GM21515 (cell line): ENCODE results near the gene CCDC7.
"Not testable (repeated sequence)": the region's sequence is repeated elsewhere in the genome, so short reads cannot be mapped to it uniquely, and the experiment has no call there.

ENCODE experiments used
- ATAC-seq: cut with Tn5 transposase; IDR thresholded peaks from one replicate; pipeline ENCODE4 v1.9.1; 2021; ENCODE audit not compliant: unreplicated experiment

The CCDC7 gene

DNA sequence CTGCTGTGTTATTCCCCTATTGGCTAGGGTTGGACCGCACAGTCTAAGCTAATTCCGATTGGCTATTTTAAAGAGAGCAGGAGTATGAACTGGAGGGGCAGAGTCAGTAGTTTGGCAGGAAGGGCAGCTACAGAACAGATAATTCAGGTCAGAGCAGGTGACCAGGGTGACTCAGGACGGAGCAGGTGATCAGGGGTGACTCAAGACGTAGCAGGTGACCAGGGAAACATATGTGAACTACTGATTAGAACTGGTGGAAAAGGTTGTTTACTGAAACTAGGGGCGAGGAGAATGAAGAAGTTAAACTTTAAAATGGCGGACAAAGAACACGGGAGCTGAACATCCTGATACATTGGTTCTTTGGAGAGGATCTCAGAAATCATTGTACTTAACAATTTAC lies 102.3 kb downstream of the CCDC7 start:
- ATAC-seq: no peak

- ATAC-seq: no peak
Measured at GRCh38 chr10:32556783-32557395, 110.9 kb downstream of the CCDC7 start.

DNA sequence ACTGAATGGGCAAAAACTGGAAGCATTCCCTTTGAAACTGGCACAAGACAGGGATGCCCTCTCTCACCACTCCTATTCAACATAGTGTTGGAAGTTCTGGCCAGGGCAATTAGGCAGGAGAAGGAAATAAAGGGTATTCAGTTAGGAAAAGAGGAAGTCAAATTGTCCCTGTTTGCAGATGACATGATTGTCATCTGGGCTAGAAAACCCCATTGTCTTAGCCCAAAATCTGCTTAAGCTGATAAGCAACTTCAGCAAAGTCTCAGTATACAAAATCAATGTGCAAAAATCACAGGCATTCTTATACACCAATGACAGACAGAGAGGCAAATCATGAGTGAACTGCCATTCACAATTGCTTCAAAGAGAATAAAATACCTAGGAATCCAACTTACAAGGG lies 116.8 kb downstream of the CCDC7 start:
- ATAC-seq: not testable (repeated sequence)

DNA sequence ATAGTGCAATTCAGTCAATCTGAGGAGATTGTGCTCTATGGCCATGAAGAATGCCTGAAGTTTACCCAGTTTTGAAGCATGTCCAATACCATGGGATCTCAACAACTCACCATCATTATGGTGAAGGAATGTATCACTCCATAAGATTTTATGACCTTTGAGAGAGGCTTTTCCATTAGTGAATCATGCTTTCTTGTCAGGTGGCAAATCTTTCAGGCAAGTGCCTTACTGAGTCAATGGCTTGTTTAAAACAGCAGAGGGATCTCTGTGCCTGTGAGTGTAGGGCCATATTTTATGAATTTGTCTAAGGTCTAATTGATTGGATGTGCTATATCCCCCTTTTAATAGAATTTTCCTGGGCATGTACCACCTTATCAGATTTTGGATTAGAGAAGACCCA lies 131.5 kb downstream of the CCDC7 start:
- no peak for ATAC-seq

- ATAC-seq: no peak
Measured at GRCh38 chr10:32582946-32583345, 137.0 kb downstream of the CCDC7 start.

DNA sequence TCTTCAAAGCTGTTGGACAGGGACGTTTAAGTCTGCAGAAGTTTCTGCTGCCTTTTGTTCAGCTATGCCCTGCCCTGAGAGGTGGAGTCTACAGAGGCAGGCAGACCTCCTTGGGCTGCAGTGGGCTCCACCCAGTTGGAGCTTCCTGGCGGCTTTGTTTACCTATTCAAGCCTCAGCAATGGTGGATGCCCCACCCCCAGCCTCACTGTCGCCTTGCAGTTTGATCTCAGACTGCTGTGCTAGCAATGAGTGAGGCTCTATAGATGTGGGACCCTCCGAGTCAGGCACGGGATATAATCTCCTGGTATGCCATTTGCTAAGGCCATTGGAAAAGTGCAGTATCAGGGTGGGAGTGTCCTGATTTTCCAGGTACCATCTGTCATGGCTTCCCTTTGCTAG lies 152.1 kb downstream of the CCDC7 start:
- ATAC-seq: not testable (repeated sequence)

- no peak for ATAC-seq
Measured at GRCh38 chr10:32600317-32600716, 154.4 kb downstream of the CCDC7 start.

DNA sequence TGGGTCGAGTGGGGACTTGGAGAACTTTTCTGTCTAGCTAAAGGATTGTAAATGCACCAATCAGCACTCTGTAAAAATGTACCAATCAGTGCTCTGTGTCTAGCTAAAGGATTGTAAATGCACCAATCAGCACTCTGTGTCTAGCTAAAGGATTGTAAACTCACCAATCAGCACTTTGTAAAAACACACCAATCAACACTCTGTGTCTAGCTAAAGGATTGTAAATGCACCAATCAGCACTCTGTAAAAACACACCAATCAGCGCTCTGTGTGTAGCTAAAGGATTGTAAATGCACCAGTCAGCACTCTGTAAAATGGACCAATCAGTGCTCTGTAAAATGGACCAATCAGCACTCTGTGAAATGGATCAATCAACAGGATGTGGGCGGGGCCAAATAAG lies 155.6 kb downstream of the CCDC7 start:
- ATAC-seq: not testable (repeated sequence)

DNA sequence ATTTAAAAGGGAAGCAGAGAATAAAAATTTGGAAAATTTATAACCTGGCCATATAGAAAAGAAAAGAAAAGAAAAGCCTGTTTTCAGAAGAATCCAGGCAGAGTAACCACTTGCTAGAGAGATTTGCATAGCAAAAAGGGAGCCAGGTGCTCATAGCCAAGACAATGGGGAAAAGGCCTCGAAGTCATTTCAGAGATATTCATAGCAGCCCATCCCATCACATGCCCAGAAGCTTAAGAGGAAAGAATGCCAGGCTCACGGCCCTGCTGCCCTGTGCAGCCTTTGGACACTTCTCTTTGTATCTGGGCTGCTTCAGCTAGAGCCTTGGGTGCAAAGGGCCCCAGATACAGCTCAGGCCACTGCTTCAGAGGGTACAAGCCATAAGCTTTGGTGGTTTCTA lies 159.8 kb downstream of the CCDC7 start:
- ATAC-seq: no peak

DNA sequence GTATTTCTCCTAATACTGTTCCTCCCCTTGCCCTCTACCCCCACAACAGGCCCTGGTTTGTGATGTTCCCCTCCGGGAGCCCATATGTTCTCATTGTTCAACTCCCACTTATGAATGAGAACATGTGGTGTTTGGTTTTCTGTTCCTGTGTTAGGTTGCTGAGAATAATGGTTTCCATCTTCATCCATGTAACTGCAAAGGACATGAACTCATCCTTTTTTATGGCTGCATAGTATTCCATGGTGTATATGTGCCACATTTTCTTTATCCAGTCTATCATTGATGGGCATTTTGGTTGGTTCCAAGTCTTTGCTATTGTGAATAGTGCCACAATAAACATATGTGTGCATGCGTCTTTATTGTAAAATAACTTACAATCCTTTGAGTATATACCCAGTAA lies 164.6 kb downstream of the CCDC7 start:
- ATAC-seq: not testable (repeated sequence)

- ATAC-seq: no peak
Measured at GRCh38 chr10:32616438-32616837, 170.5 kb downstream of the CCDC7 start.

- ATAC-seq: no peak
Measured at GRCh38 chr10:32618482-32618881, 172.5 kb downstream of the CCDC7 start.

DNA sequence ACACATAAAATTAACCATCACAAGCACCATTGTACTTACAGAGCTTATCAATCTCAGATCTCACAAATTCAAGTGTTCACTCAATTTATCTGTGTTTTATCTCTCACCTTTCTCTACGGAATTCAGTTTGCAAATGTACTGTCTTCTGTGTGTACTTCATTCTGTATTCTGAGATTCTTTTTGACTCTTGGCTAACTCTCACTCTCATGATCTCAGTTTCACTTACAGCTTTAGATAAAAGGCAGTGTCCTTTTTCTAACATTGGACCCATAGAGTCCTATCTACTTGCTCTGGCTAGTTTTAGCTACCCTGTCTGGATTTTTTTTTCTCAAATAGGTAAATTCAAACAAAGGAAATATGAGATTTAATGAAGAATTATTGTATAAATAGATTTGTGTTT lies 176.0 kb downstream of the CCDC7 start:
- no peak for ATAC-seq

DNA sequence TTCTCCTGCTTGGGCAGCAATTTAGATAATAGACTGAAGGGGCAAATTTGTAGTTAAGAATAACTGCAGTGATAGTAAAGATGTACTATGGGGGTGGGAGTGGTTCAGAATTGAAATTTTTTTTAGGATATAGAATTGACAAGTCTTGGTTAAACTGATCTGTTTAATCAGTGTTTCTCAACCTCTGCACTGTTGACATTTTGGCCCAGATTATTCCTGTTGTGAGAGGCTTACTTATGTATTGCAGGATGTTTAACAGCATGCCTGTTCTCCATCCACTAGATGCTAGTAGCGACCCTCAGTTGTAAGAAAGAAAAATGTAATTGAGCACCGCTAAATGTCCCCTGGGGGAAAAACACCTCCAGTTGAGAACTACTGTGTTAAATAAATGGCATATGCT lies 176.5 kb downstream of the CCDC7 start:
- no peak for ATAC-seq

- ATAC-seq: no peak
Measured at GRCh38 chr10:32627183-32627582, 181.2 kb downstream of the CCDC7 start.

DNA sequence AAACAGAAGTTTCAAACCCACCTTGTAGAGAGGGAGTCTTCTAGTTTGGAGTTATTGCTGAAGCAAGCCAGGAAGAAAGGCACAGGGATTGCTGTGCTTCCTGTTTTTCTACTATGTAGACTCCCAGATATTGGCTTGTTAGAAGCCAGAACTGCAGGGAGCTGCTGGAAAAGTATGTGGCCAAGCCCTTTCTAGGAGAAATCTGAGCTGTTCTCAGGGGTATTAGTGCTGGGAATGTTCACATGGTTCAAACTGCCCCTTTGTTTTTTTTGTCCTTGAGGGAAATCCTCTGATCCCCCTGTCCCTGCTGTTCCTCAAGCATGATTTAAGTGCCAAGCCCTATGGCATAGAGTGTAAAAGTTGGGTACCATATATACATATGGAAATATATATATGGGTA lies 184.0 kb downstream of the CCDC7 start:
- no peak for ATAC-seq

DNA sequence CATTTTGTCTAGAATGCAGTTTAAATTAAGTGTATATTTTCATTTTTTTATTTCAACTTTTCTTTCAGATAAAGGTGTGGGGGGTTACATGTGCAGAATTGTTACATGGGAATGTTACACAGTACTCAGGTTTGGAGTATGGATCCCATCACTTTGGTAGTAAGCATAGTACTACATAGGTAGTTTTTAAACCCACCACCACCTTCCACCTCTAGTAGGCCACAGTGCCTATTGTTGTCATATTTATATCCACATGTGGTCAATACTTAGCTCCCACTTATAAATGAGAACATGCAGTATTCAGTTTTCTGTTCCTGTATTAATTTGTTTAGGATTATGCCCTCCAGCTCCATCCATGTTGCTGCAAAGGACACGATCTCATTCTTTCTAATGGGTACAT lies 200.6 kb downstream of the CCDC7 start:
- no peak for ATAC-seq

DNA sequence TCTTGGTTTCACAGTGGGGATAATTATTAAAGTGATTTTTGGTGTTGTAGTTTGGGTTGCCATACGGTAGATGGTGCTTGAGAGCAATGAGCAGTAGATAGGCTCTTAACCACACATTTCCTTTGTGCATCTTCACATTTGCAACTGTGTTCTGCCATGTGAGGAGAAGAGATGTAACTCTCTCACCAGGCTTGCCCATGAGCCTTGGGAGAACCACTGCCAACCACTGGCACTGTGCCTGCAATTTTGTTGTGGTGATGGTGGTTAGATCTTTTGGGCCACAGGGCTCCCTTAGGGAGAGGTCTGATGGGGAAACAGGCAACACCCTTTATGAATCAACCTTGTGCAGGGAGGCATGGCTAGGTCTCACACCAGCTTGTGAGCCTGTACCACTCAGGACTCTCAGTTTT lies 204.3 kb downstream of the CCDC7 start:
- ATAC-seq: no peak

- ATAC-seq: not testable (repeated sequence)
Measured at GRCh38 chr10:32657430-32657829, 211.5 kb downstream of the CCDC7 start.

DNA sequence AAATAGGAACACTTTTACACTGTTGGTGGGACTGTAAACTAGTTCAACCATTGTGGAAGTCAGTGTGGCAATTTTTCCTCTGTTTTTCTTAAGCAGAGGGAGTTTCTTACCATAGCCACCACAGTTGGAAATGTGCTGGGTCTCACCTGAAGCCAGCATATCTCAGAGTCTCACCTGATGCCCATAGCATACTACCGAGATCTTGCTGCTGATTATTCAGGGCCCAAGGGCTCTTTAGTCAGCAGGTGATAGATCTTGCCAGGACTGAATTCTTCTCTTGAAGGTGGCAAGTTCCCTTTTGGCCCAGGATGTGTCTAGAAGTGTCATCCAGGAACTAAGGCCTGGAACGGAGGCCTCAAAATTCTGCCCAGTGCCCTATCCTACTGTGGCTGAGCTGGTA lies 215.4 kb downstream of the CCDC7 start:
- ATAC-seq: no peak

DNA sequence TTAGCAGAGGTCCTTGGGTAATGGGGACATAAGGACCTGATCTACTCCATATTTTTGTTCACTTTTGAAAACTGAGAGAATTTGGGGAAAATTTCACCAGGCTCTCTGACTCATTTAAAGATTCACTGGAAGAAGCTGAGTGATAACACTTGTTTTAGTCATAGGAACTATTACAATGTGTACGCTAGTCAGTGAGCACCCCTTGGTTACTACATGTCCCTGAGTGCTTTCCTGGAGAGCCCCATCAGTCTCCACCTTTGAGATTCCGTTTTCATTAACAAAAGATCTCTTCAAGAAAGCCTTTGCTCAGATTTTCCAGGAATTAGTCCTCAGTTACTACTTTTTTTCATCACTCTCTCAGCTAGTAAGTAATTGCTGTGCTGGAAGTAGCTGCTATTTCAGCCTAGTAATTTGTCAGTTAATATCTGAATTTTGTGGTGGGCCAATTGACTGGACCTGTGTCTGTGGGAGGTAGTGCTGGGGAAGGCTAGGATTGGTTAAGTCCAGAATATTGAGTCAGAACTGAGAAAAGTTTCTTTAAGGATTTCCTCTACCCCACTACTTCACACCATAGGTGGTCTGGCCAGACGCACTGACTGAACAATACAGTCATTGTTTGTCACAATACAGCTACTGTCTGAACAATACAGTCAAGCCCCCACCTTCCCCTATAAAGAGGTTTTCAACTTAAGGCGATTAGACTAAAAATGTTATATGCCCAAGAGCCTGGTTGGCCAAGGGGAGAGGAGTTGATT lies 235.0 kb downstream of the CCDC7 start:
- no peak for ATAC-seq

- ATAC-seq: no peak
Measured at GRCh38 chr10:32684291-32684690, 238.4 kb downstream of the CCDC7 start.

- no peak for ATAC-seq
Measured at GRCh38 chr10:32687116-32687515, 241.2 kb downstream of the CCDC7 start.
